GM19099 (cell line): Measurements from ENCODE around the gene BAG3.

Experiments
- POLR2A ChIP-seq: IDR thresholded peaks from 3 replicates; pipeline ENCODE4 v1.6.1; 2011; ENCODE audit warnings: low read depth; ENCODE audit not compliant: insufficient read length; ENCODE audit errors: extremely low read depth

Gene BAG3

GRCh38 chr10:119650692-119651513, at the start of gene BAG3:
TSS of gene BAG3 (plus strand) at chr10:119651380. CDS start at chr10:119651676, 296 bp downstream.
- peak; percentile 59 for TF ChIP-seq POLR2A

GRCh38 chr10:119602241-119603095, 48.7 kb upstream of the BAG3 start:
- TF ChIP-seq POLR2A = no peak

GRCh38 chr10:119604468-119604867, 46.7 kb upstream of the BAG3 start:
- no peak for TF ChIP-seq POLR2A

GRCh38 chr10:119608316-119609155, 42.6 kb upstream of the BAG3 start:
- TF ChIP-seq POLR2A = no peak

DNA sequence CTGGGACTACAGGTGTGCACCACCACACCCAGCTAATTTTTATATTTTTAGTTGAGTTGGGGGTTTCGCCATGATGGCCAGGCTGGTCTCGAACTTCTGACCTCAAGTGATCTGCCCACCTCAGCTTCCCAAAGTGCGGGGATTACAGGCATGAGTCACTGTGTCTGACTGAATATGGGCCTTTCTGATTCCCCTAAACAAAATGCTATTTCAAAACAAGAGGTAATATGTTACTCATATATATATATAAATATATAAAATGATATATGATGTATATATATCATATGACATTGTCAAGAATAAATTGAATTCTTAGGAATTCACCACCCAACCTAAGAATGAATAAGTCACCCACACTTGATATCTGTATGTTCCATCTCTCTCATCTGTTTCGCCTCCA, 41.7 kb upstream of the BAG3 start:
- no peak for TF ChIP-seq POLR2A

- TF ChIP-seq POLR2A = no peak
Measured at GRCh38 chr10:119611433-119611832, 39.7 kb upstream of the BAG3 start.

GRCh38 chr10:119613741-119614140, 37.4 kb upstream of the BAG3 start:
- no peak for TF ChIP-seq POLR2A

DNA sequence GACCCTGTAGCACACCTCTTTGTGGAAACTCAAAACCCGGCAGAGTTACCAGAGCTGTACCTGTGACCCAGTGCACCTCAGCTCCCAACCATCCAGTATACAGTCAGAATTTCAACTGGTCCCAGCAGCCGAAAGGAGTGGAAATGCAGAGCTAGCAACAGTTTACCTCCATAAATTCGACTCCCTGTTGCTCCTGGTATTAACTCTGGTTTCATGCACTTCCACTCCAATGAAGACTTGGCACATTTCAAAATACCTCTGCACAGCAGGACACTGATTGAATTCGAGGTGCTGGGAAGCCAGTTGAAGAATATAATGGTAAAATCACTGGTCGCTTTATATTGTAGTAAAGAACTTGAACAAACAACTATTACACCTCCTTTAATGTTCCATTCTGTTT, 36.5 kb upstream of the BAG3 start:
- TF ChIP-seq POLR2A = no peak

GRCh38 chr10:119616882-119617570, 34.2 kb upstream of the BAG3 start:
- TF ChIP-seq POLR2A = no peak

DNA sequence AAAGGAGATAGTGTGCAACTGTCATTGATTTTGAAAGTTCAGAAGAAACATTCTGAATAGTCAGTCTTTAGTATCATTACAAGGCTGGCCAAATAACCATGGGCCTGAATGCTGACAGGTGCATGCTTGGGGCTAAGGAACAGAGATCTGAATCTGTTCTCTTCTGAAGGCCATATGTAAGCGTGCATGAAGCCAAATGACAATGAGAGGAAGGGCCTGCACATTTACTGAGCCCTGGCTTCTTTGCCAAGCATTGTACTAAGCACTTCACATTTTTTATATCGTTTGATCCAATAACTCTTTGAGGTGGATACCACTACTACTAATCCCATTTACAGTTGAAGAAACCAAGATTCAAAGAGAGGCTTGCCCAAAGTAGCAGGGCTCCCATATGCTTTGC, 32.0 kb upstream of the BAG3 start:
- TF ChIP-seq POLR2A = no peak

DNA sequence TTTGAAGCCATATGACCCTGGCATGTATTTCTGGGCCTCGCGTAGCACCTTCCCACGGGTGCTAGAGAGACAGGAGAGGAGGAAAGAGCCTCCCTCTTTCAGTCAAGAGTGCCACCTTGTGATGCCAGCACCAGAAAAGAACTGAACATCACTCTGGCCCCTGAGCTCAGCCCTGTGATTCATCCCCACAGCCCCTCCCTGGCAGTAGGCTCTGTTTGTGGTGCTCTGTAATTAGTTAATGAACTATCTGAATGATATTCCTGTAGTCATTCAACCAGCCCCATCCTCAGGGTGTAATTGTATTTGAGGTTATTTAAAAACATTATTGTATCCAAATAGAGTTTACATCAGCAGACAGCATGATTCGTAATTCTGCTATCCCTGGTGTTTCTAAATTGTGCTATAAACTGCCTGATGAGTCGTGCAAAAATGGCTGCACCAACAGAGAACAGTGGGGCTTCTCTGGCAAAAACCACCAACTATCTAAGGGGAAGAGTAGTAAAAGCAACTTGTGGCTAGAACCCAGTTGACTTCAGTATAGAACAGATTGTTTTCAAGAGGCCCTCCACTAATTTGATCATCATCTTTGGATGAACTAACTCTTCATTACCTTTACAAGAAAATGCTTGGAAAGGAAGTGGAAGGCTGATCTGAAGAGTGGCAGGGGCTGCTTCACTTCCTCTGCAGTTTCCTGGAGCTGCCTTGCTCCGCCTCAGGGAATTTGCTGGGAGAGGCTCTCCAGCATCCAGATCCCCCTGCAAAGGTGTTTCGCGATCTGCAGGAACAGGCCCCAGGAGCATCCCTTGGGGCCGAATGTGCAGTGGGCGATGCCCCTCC, 30.7 kb upstream of the BAG3 start:
- no peak for TF ChIP-seq POLR2A

- TF ChIP-seq POLR2A = no peak
Measured at GRCh38 chr10:119621078-119621384, 30.1 kb upstream of the BAG3 start.

DNA sequence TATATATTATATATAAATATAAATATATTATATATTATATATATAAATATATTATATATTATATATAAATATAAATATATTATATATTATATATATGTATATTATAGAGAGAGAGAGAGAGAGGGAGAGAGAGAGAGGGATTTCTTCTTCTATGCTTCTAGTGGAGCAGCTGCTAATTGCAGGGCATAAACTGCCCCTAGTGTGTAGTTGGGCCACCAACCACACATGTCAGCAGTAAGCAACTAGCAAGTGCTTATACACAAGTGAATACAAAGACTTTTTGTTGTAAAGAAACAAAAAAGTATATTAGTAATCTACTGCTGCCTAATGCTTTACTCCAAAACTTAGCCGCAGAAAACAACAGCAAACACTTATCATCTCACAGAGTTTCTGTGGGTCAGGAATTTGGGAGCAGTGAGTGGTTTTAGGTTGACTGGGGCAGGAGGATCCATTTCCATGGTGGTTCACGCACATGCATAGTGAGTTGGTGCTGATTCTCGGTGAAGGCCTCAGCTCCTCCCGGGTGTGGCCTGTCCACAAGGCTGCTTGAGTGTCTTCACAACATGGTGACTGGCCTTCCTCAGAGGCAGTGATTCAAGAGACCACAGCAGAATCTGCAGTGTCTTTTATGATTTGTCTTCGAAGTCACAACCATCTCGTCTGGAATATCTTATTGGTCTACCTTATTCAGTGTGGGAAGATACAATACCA, 25.5 kb upstream of the BAG3 start:
- no peak for TF ChIP-seq POLR2A

- TF ChIP-seq POLR2A = no peak
Measured at GRCh38 chr10:119630300-119630699, 20.9 kb upstream of the BAG3 start.
